ENCODE measurements around the gene TAC3. TPM values are rescaled to one million over a fixed set of nuclear protein-coding genes. Genes with fewer than 3 reads are reported as not detected.

Gene TAC3
- total RNA-seq, 1 donor from 2014 or later, result 0.51 TPM

GRCh38 chr12:57031789-57032188 is 15.5 kb upstream of the TAC3 start:
- peak overlapping the region; percentile 72 for H3K27ac Mint-ChIP-seq (ENCODE audit: unreplicated experiment)
- peaks cover 18% of the 10 kb centered on the region for H3K4me1 Mint-ChIP-seq
- no peak overlapping the region for H3K4me3 Mint-ChIP-seq
- H3K27me3 Mint-ChIP-seq (ENCODE audit: low read depth), result peaks cover 6% of the 10 kb centered on the region
- no peaks in the 10 kb centered on the region for H3K9me3 Mint-ChIP-seq
- TF ChIP-seq, protein P1, sequence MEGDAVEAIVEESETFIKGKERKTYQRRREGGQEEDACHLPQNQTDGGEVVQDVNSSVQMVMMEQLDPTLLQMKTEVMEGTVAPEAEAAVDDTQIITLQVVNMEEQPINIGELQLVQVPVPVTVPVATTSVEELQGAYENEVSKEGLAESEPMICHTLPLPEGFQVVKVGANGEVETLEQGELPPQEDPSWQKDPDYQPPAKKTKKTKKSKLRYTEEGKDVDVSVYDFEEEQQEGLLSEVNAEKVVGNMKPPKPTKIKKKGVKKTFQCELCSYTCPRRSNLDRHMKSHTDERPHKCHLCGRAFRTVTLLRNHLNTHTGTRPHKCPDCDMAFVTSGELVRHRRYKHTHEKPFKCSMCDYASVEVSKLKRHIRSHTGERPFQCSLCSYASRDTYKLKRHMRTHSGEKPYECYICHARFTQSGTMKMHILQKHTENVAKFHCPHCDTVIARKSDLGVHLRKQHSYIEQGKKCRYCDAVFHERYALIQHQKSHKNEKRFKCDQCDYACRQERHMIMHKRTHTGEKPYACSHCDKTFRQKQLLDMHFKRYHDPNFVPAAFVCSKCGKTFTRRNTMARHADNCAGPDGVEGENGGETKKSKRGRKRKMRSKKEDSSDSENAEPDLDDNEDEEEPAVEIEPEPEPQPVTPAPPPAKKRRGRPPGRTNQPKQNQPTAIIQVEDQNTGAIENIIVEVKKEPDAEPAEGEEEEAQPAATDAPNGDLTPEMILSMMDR (conservative IDR thresholded peaks at IDR 0.05), result no peak
- H3K36me3 Mint-ChIP-seq (ENCODE audit: low read depth), result no peaks in the 10 kb centered on the region
- no peak for DNase-seq (ENCODE audit: low read depth, low spot score)

DNA sequence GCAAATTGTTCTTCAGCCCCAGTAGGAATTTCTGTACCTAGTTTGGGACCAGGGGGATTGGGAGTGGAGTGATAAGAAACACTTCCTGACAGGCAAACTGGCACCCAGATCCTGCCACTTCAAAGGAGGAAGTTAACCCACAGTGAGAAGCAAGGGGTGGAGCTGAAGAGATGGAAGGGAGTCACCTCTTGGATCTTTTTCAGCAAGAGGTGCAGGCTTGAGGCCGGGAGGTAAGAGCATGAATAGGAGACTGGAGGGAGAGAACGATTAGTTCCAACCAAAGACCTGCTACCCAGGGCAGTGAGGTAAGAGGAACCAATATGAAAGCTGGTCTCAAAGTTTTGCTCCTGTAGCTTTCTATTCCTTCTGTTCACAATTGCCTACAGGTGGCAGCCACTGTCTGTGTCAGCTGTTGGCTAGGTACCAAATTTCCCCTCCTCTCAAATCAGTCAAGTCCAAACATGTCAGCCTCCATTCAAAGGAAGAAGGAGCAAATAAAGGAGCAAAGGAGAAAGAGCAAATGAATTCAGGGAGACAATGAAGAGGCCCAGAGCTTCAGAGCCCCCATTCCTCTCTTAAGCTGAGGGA is 14.9 kb upstream of the TAC3 start:
- Mint-ChIP-seq H3K27me3 (ENCODE audit: low read depth) (peaks cover 12% of the 10 kb centered on the region), H3K36me3 (ENCODE audit: low read depth) (no peaks in the 10 kb centered on the region), H3K9me3 (no peaks in the 10 kb centered on the region), H3K4me1 (peaks cover 18% of the 10 kb centered on the region), H3K4me3 (no peak overlapping the region), H3K27ac (ENCODE audit: unreplicated experiment) (no peak overlapping the region)
- TF ChIP-seq, protein P1 (conservative IDR thresholded peaks at IDR 0.05), result no peak
- no peak for DNase-seq (ENCODE audit: low read depth, low spot score)

- TF ChIP-seq, protein P1 (conservative IDR thresholded peaks at IDR 0.05), result no peak
- DNase-seq (ENCODE audit: low read depth, low spot score), result no peak
- H3K9me3 Mint-ChIP-seq, result no peaks in the 10 kb centered on the region
- H3K4me1 Mint-ChIP-seq, result peaks cover 18% of the 10 kb centered on the region
- H3K27me3 Mint-ChIP-seq (ENCODE audit: low read depth), result peaks cover 16% of the 10 kb centered on the region
- no peak overlapping the region for H3K4me3 Mint-ChIP-seq
- H3K36me3 Mint-ChIP-seq (ENCODE audit: low read depth), result no peaks in the 10 kb centered on the region
- H3K27ac Mint-ChIP-seq (ENCODE audit: unreplicated experiment), result no peak overlapping the region
Observed at GRCh38 chr12:57029457-57029856, 13.1 kb upstream of the TAC3 start.

DNA sequence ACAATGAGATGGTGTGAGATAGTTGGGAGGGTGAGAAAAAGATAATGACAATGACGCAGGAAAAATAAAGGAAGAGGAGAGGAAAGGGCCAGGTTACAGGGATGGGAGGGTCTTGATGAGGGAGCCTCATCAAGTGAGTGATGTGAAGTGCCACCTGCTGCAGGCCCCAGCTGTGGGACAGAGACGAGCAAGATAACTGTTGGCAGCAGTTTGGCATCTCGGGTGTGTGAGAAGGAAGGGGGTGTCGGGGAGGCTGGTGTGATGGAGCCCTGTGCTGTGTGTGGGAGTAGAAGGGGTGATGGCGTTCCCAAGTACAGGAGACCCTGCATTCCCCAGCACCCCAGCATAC is 11.4 kb upstream of the TAC3 start:
- TF ChIP-seq, protein P1 (conservative IDR thresholded peaks at IDR 0.05), result no peak
- H3K9me3 Mint-ChIP-seq, result no peaks in the 10 kb centered on the region
- H3K27ac Mint-ChIP-seq (ENCODE audit: unreplicated experiment), result no peak overlapping the region

GRCh38 chr12:57027011-57027804 is 10.9 kb upstream of the TAC3 start:
- Mint-ChIP-seq H3K9me3 (no peaks in the 10 kb centered on the region), H3K27ac (ENCODE audit: unreplicated experiment) (no peak overlapping the region), H3K27me3 (ENCODE audit: low read depth) (peaks cover 11% of the 10 kb centered on the region), H3K4me1 (peaks cover 22% of the 10 kb centered on the region), H3K36me3 (ENCODE audit: low read depth) (no peaks in the 10 kb centered on the region), H3K4me3 (no peak overlapping the region)
- no peak for DNase-seq (ENCODE audit: low read depth, low spot score)
- TF ChIP-seq, protein P1 (conservative IDR thresholded peaks at IDR 0.05), result no peak

More for the DNA sequence above, 11.4 kb upstream of the TAC3 start:
- no peak for DNase-seq (ENCODE audit: low read depth, low spot score)
- Mint-ChIP-seq H3K4me3 (no peak overlapping the region), H3K4me1 (peaks cover 22% of the 10 kb centered on the region), H3K27me3 (ENCODE audit: low read depth) (peaks cover 11% of the 10 kb centered on the region), H3K36me3 (ENCODE audit: low read depth) (no peaks in the 10 kb centered on the region)

Measured in neural crest cell (in vitro differentiated cells).